B cell (primary cell): Measurements from ENCODE around the gene BACH2. TPM values are rescaled to one million over a fixed set of nuclear protein-coding genes. Genes with fewer than 3 reads are reported as not detected.

Experiments used
- polyA plus RNA-seq: library from polyadenylated mRNA; depleted of rRNA; stranded (reverse); fragments of >200 nt; gene quantifications from 2 replicates; pipeline ENCODE4 v1.2.3, GENCODE V29; 2012
- small RNA-seq: library from RNA; depleted of rRNA; stranded (forward); fragments of <200 nt; gene quantifications from one replicate; pipeline ENCODE3, GENCODE V24; 2012; ENCODE audit warnings: low replicate concordance, low read depth; ENCODE audit not compliant: insufficient read length
- total RNA-seq, 2 donors: library from RNA; stranded (reverse); fragments of 120-200 nt in 1 of 2; gene quantifications; 1 replicate in 1 of 2; 2 replicates in 1 of 2; pipeline versions ENCODE4 v1.2.3 to v1.2.4, GENCODE V29; 2013 to 2022

The BACH2 gene
- total and polyA plus RNA-seq, 2 donors (not counting 1 experiment from before 2014, with no cell fraction given) = 41.1 to 235 TPM

Small RNAs within 50 kb of the gene (small RNA-seq; reads per million reads assigned to genes)
- gene MIR4464 (16.3 reads per million, percentile 88 among the genes with 10 or more reads in this experiment), gene RF00019 (not detected), gene RN7SKP110 (not detected)
